AG09319 (cell line): ENCODE results near the gene SLC35F4.

Experiments used
- DNase-seq: peaks from one replicate; pipeline ENCODE4 v3.0.0-alpha.2; 2010; ENCODE audit warnings: low read depth; ENCODE audit errors: extremely low read depth
- CTCF ChIP-seq: IDR thresholded peaks from 2 replicates; pipeline ENCODE4 v1.5.1; 2011; ENCODE audit warnings: low read depth, mild to moderate bottlenecking, inconsistent platforms, low read length, moderate library complexity

Gene SLC35F4

GRCh38 chr14:57865403-57866198 is at the start of gene SLC35F4:
TSS of gene SLC35F4 (minus strand) at chr14:57866092.
- DNase-seq = no peak

GRCh38 chr14:57909626-57910025 is 43.7 kb upstream of the SLC35F4 start:
- DNase-seq = no peak
- TF ChIP-seq CTCF = no peak

More at GRCh38 chr14:57865403-57866198, at the start of gene SLC35F4:
- TF ChIP-seq CTCF = no peak

GRCh38 chr14:57903954-57904353 is 38.1 kb upstream of the SLC35F4 start:
- DNase-seq = no peak
- TF ChIP-seq CTCF = no peak

GRCh38 chr14:57898837-57899572 is 33.1 kb upstream of the SLC35F4 start:
- no peak for DNase-seq
- no peak for TF ChIP-seq CTCF

DNA sequence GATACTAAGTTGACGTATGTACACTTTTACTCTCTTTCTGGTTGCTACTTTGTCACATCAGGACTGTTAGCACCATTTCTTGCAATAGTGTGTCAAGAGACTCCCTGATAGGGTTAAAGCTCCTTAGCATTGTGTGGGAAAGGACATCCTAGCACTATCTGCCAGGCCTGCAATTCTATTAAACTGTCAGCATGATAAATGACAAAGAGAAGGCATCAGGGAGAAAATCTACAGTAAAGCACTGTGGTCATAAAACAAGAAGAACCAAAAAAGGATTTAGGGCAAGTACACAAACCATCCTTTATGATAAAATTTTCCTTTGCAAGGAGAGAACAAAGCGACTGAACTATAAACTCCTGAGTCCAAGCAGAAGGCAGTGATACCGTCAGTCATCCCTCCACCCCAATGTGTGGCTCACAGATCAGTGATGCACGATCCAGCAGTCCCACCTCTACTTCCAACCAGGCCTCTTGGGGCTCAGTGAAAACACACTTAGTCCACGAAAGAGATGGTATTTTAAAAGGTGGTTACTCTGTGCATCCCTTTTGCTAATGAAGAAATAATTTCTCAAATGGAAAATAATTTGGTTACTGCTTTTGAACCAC is 31.4 kb upstream of the SLC35F4 start:
- no peak for TF ChIP-seq CTCF
- DNase-seq = no peak

- DNase-seq = no peak
Observed at GRCh38 chr14:57889245-57889644, 23.4 kb upstream of the SLC35F4 start.

More at GRCh38 chr14:57889245-57889644, 23.4 kb upstream of the SLC35F4 start:
- no peak for TF ChIP-seq CTCF
